Middle frontal gyrus (tissue), 1 donor: ENCODE data around the gene PIP4K2A.
"Not testable (repeated sequence)": the region's sequence is repeated elsewhere in the genome, so short reads cannot be mapped to it uniquely, and the experiment has no call there.

ENCODE experiments used
- DNase-seq: peaks from one replicate; pipeline ENCODE4 v3.0.0-alpha.2; 2015; ENCODE audit warnings: low spot score; ENCODE audit errors: extremely low spot score

The PIP4K2A gene

GRCh38 chr10:22518167-22518724 is 196.1 kb downstream of the PIP4K2A start:
- DNase-seq: no peak

GRCh38 chr10:22515009-22515408 is 199.4 kb downstream of the PIP4K2A start:
- DNase-seq: no peak

- not testable (repeated sequence) for DNase-seq
Measured at GRCh38 chr10:22514414-22514758, 200.0 kb downstream of the PIP4K2A start.

- DNase-seq: not testable (repeated sequence)
Measured at GRCh38 chr10:22513483-22514413, 200.6 kb downstream of the PIP4K2A start.

GRCh38 chr10:22512015-22512414 is 202.4 kb downstream of the PIP4K2A start:
- not testable (repeated sequence) for DNase-seq

GRCh38 chr10:22508214-22508613 is 206.2 kb downstream of the PIP4K2A start:
- not testable (repeated sequence) for DNase-seq

- DNase-seq: no peak
Measured at GRCh38 chr10:22505911-22506685, 208.3 kb downstream of the PIP4K2A start.

GRCh38 chr10:22504766-22505165 is 209.6 kb downstream of the PIP4K2A start:
- DNase-seq: no peak

- no peak for DNase-seq
Measured at GRCh38 chr10:22503315-22504088, 210.9 kb downstream of the PIP4K2A start.

- DNase-seq: no peak
Measured at GRCh38 chr10:22501863-22502262, 212.5 kb downstream of the PIP4K2A start.

GRCh38 chr10:22501413-22501812 is 213.0 kb downstream of the PIP4K2A start:
- no peak for DNase-seq

- DNase-seq: no peak
Measured at GRCh38 chr10:22500656-22501340, 213.6 kb downstream of the PIP4K2A start.

- not testable (repeated sequence) for DNase-seq
Measured at GRCh38 chr10:22499973-22500372, 214.4 kb downstream of the PIP4K2A start.

GRCh38 chr10:22495396-22495795 is 219.0 kb downstream of the PIP4K2A start:
- no peak for DNase-seq

GRCh38 chr10:22494007-22494406 is 220.4 kb downstream of the PIP4K2A start:
- no peak for DNase-seq

- no peak for DNase-seq
Measured at GRCh38 chr10:22491931-22492615, 222.3 kb downstream of the PIP4K2A start.

- DNase-seq: no peak
Measured at GRCh38 chr10:22491480-22491879, 222.9 kb downstream of the PIP4K2A start.

- no peak for DNase-seq
Measured at GRCh38 chr10:22489975-22490374, 224.4 kb downstream of the PIP4K2A start.

GRCh38 chr10:22489467-22489866 is 224.9 kb downstream of the PIP4K2A start:
- DNase-seq: no peak

GRCh38 chr10:22486431-22486830 is 227.9 kb downstream of the PIP4K2A start:
- DNase-seq: no peak
